A673 (cell line): ENCODE measurements around the gene PTPN5. TPM values are rescaled to one million over a fixed set of nuclear protein-coding genes. Genes with fewer than 3 reads are reported as not detected.

ENCODE experiments used
- BruUV-seq: library from RNA; stranded (reverse); fragments of 400-500 nt; replicated peaks from 2 replicates; lab custom pipeline; 2021; lab: Mats Ljungman, UMichigan
- CTCF ChIA-PET: fragments of 300-600 bp; sonication (Branson Sonifier 250); formaldehyde crosslinking; loops from one replicate; lab custom pipeline; 2022; ENCODE audit warnings: antibody characterized with exemption; lab: Charles Lee
- POLR2A ChIA-PET: fragments of 300-600 bp; sonication (Branson Sonifier 250); formaldehyde crosslinking; loops from one replicate; lab custom pipeline; 2022; ENCODE audit warnings: antibody characterized with exemption; ENCODE audit not compliant: low non-redundant PET; lab: Charles Lee
- DNase-seq: peaks from one replicate; pipeline ENCODE4 v3.0.0-alpha.2; 2015; ENCODE audit warnings: low spot score
- H3K27ac ChIP-seq: fragments of 200-600 bp; sonication (generic); 2 replicates; pipeline ENCODE4 v1.5.1; 2016; ENCODE audit warnings: mixed run types, low read depth, mild to moderate bottlenecking, mixed read lengths, antibody characterized with exemption, low read length; ENCODE audit not compliant: poor library complexity, severe bottlenecking
- H3K27me3 ChIP-seq: fragments of 200-600 bp; sonication (generic); replicated peaks from 2 replicates; pipeline ENCODE4 v1.6.1; 2017; ENCODE audit warnings: mixed run types, low read depth, mild to moderate bottlenecking, mixed read lengths, antibody characterized with exemption, low read length; ENCODE audit not compliant: insufficient read depth, poor library complexity
- H3K36me3 ChIP-seq: fragments of 200-600 bp; sonication (generic); 2 replicates; pipeline ENCODE4 v1.6.1; 2016; ENCODE audit warnings: mixed run types, mild to moderate bottlenecking, mixed read lengths, antibody characterized with exemption, low read length; ENCODE audit not compliant: insufficient read depth, poor library complexity, severe bottlenecking
- H3K4me1 ChIP-seq: fragments of 200-600 bp; sonication (generic); 2 replicates; pipeline ENCODE4 v1.6.1; 2017; ENCODE audit warnings: mixed run types, mild to moderate bottlenecking, mixed read lengths, antibody characterized with exemption, low read length; ENCODE audit not compliant: insufficient read depth, poor library complexity, severe bottlenecking
- H3K4me3 ChIP-seq: fragments of 200-600 bp; sonication (generic); 2 replicates; pipeline ENCODE4 v1.5.1; 2016; ENCODE audit warnings: low read depth, mixed run types, mild to moderate bottlenecking, mixed read lengths, low read length; ENCODE audit not compliant: poor library complexity, severe bottlenecking
- H3K9me3 ChIP-seq: fragments of 200-600 bp; sonication (generic); 2 replicates; pipeline ENCODE4 v1.6.1; 2016; ENCODE audit warnings: mixed run types, low read depth, mild to moderate bottlenecking, mixed read lengths, antibody characterized with exemption, low read length; ENCODE audit not compliant: poor library complexity, severe bottlenecking
- CTCF ChIP-seq: fragments of 300-800, 200-600 bp; sonication (generic); conservative IDR thresholded peaks from 2 replicates; pipeline ENCODE4 v1.5.1; 2017; ENCODE audit warnings: low read depth, mild to moderate bottlenecking, antibody characterized with exemption, low read length, moderate library complexity, mixed read lengths
- EZH2 ChIP-seq: fragments of 200-600 bp; sonication (generic); IDR thresholded peaks from 2 replicates; pipeline ENCODE4 v1.6.1; 2017; ENCODE audit warnings: borderline replicate concordance, low read depth, mild to moderate bottlenecking, mixed read lengths, antibody characterized with exemption, low read length; ENCODE audit not compliant: poor library complexity, severe bottlenecking
- intact Hi-C: fragments of 100-400 bp; cut with micrococcal nuclease; formaldehyde crosslinking; loops from one replicate; pipeline ENCODE4 v1.10.0; 2022; ENCODE audit not compliant: unreplicated experiment
- total RNA-seq: library from RNA; stranded (reverse); gene quantifications from 2 replicates; pipeline ENCODE4 v1.2.3, GENCODE V29; 2021

The PTPN5 gene
- total RNA-seq, 1 experiment from 2014 or later, result 0.21 TPM

GRCh38 chr11:18731441-18731840, 60.2 kb downstream of the PTPN5 start:
- no peak overlapping the region for H3K27ac ChIP-seq
- TF ChIP-seq EZH2 (no peak), CTCF (no peak)
- intact Hi-C loops, result loop anchor here (5.0 to 10.0 kb wide), 2 partner anchors 487 to 614 kb away; partner anchors contain the start of gene SAA2
- no peaks in the 10 kb centered on the region for H3K36me3 ChIP-seq
- no peaks in the 10 kb centered on the region for H3K9me3 ChIP-seq
- ChIA-PET POLR2A (no interaction called here), CTCF (interaction anchor here (0.6 to 1.4 kb wide), 3 partner anchors 10 to 487 kb away, joined by 3 to 7 read pairs (median 7); no protein-coding TSS in a partner anchor)
- H3K27me3 ChIP-seq, result no peaks in the 10 kb centered on the region
- no TSS peak for BruUV-seq
- no peaks in the 10 kb centered on the region for H3K4me1 ChIP-seq
- DNase-seq, result no peak
- H3K4me3 ChIP-seq, result no peak overlapping the region

GRCh38 chr11:18730020-18730419, 61.6 kb downstream of the PTPN5 start:
- no TSS peak for BruUV-seq
- POLR2A ChIA-PET, result no interaction called here
- CTCF ChIA-PET, result no interaction called here

GRCh38 chr11:18729426-18729825, 62.2 kb downstream of the PTPN5 start:
- Histone ChIP-seq H3K36me3 (no peaks in the 10 kb centered on the region), H3K27me3 (no peaks in the 10 kb centered on the region), H3K4me1 (no peaks in the 10 kb centered on the region), H3K4me3 (no peak overlapping the region), H3K27ac (no peak overlapping the region), H3K9me3 (no peaks in the 10 kb centered on the region)
- BruUV-seq, result no TSS peak
- TF ChIP-seq CTCF (no peak), EZH2 (no peak)
- DNase-seq, result no peak
- ChIA-PET POLR2A (no interaction called here), CTCF (no interaction called here)
- intact Hi-C loops, result loop anchor here (10.0 kb wide), 1 partner anchor 185 kb away; no protein-coding TSS in a partner anchor

More at GRCh38 chr11:18730020-18730419, 61.6 kb downstream of the PTPN5 start:
- Histone ChIP-seq H3K4me3 (no peak overlapping the region), H3K4me1 (no peaks in the 10 kb centered on the region), H3K36me3 (no peaks in the 10 kb centered on the region), H3K27ac (no peak overlapping the region), H3K9me3 (no peaks in the 10 kb centered on the region), H3K27me3 (no peaks in the 10 kb centered on the region)
- intact Hi-C loops, result loop anchor here (5.0 to 10.0 kb wide), 2 partner anchors 485 to 613 kb away; partner anchors contain the start of gene SAA2
- TF ChIP-seq EZH2, result no peak
- TF ChIP-seq CTCF, result no peak
- no peak for DNase-seq
